ENCODE data around the gene PPP4C. TPM values are rescaled to one million over a fixed set of nuclear protein-coding genes. Genes with fewer than 3 reads are reported as not detected.
"Not testable (repeated sequence)": the region's sequence is repeated elsewhere in the genome, so short reads cannot be mapped to it uniquely, and the experiment has no call there.

Gene PPP4C
- total and polyA plus RNA-seq, 4 experiments from 2014 or later = 75.8 to 276 (median 127) TPM

- peak in 1 of 5 donors; percentile 54 for DNase-seq
- peaks cover 8 to 20% of the 10 kb centered on the region in 2 donors for H3K36me3 Mint-ChIP-seq
- Histone ChIP-seq H3K27ac (ENCODE audit: low read depth, low read length) (peak overlapping the region; percentile 70), H3K36me3 (ENCODE audit: insufficient read depth, low read length) (peaks cover 4% of the 10 kb centered on the region), H3K4me1 (ENCODE audit: insufficient read depth, low read length) (peaks cover 25% of the 10 kb centered on the region), H3K27me3 (ENCODE audit: insufficient read depth, low read length) (no peaks in the 10 kb centered on the region), H3K9me3 (ENCODE audit: control insufficient read depth in 1 of 2, low read length in 2 of 2) (no peaks in the 10 kb centered on the region), H3K4me3 (ENCODE audit: low read length in 2 of 2) (peak overlapping the region; percentile 52 to 82)
- no peaks in the 10 kb centered on the region for H3K27me3 Mint-ChIP-seq
- intact Hi-C loops (cut with micrococcal nuclease) = loop anchor here (1.0 to 10.0 kb wide), 4 partner anchors 26 to 282 kb away; partner anchors contain the start of genes ALDOA, YPEL3 and ZNF771
- H3K27ac Mint-ChIP-seq = peak overlapping the region; percentile 81 to 93 (median 88)
- H3K4me1 Mint-ChIP-seq = peaks cover 8 to 38% (median 20%) of the 10 kb centered on the region in 4 donors
- ChIA-PET CTCF (ENCODE audit: partially characterized antibody) (interaction anchor here (1.0 to 1.5 kb wide), 2 partner anchors 31 to 63 kb away, joined by 3 read pairs; partner anchors contain the start of gene TBX6), POLR2A (ENCODE audit: partially characterized antibody) (interaction anchor here (1.0 to 2.4 kb wide), 7 partner anchors 8 to 295 kb away, joined by 3 to 38 read pairs (median 12); partner anchors contain the start of genes ALDOA, CORO1A, GDPD3 and TBX6)
- no peaks in the 10 kb centered on the region for H3K9me3 Mint-ChIP-seq
- peak overlapping the region; percentile 86 to 92 (median 90) for H3K4me3 Mint-ChIP-seq
These were observed 46.9 kb downstream of the PPP4C start for GRCh38 chr16:30122604-30123160.

DNA sequence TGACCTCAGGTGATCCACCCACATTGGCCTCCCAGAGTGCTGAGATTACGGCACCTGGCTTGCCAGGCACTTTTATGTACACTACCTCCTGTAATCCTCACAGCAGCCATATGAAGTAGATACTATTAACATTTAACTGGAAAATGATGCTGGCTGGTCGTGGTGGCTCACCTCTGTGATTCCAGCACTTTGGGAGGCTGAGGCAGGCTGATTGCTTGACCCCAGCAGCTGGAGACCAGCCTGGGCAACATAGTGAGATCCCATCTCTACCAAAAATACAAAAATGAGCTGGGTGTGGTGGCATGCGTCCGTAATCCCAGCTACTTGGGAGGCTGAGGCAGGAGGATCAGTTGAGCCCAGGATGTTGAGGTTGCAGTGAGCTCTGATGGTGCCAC, 49.2 kb downstream of the PPP4C start:
- Mint-ChIP-seq H3K4me3 (no peak overlapping the region), H3K4me1 (peaks cover 8 to 31% (median 16%) of the 10 kb centered on the region in 4 donors), H3K27me3 (no peaks in the 10 kb centered on the region), H3K9me3 (no peaks in the 10 kb centered on the region), H3K27ac (no peak overlapping the region), H3K36me3 (peaks cover 0 to 9% of the 10 kb centered on the region in 2 donors)
- no peak for DNase-seq
- ChIA-PET CTCF (ENCODE audit: partially characterized antibody) (interaction anchor here (1.8 kb wide), 1 partner anchor 12 kb away, joined by 5 read pairs; the partner anchor contains the start of gene GDPD3), POLR2A (ENCODE audit: partially characterized antibody) (interaction anchor here (1.2 kb wide), 1 partner anchor 60 kb away, joined by 6 read pairs; no protein-coding TSS in a partner anchor)
- peaks cover 25% of the 10 kb centered on the region for H3K4me1 ChIP-seq (ENCODE audit: insufficient read depth, low read length)
- H3K27me3 ChIP-seq (ENCODE audit: insufficient read depth, low read length) = no peaks in the 10 kb centered on the region
- no peak overlapping the region for H3K4me3 ChIP-seq (ENCODE audit: low read length in 2 of 2)
- H3K9me3 ChIP-seq (ENCODE audit: control insufficient read depth in 1 of 2, low read length in 2 of 2) = no peaks in the 10 kb centered on the region
- H3K36me3 ChIP-seq (ENCODE audit: insufficient read depth, low read length) = no peaks in the 10 kb centered on the region
- intact Hi-C loops (cut with micrococcal nuclease) = loop anchor here (5.0 to 10.0 kb wide), 2 partner anchors 38 to 280 kb away; partner anchors contain the start of gene ZNF771
- H3K27ac ChIP-seq (ENCODE audit: low read depth, low read length) = no peak overlapping the region

GRCh38 chr16:30125690-30126089, 49.9 kb downstream of the PPP4C start:
- not testable (repeated sequence) for DNase-seq; H3K4me3 Mint-ChIP-seq; H3K36me3 ChIP-seq (ENCODE audit: insufficient read depth, low read length); H3K27ac Mint-ChIP-seq; H3K9me3 ChIP-seq (ENCODE audit: control insufficient read depth in 1 of 2, low read length in 2 of 2); H3K9me3 Mint-ChIP-seq; H3K27me3 ChIP-seq (ENCODE audit: insufficient read depth, low read length); H3K36me3 Mint-ChIP-seq; H3K27ac ChIP-seq (ENCODE audit: low read depth, low read length); H3K4me3 ChIP-seq (ENCODE audit: low read length in 2 of 2); H3K27me3 Mint-ChIP-seq
- intact Hi-C loops (cut with micrococcal nuclease) = loop anchor here (10.0 kb wide), 1 partner anchor 279 kb away; the partner anchor contains the start of gene ZNF771
- CTCF ChIA-PET (ENCODE audit: partially characterized antibody) = interaction anchor here (1.2 kb wide), 1 partner anchor 13 kb away, joined by 4 read pairs; no protein-coding TSS in a partner anchor
- H3K4me1 Mint-ChIP-seq = peaks cover 9 to 26% (median 13%) of the 10 kb centered on the region in 4 donors
- H3K4me1 ChIP-seq (ENCODE audit: insufficient read depth, low read length) = peaks cover 21% of the 10 kb centered on the region
- POLR2A ChIA-PET (ENCODE audit: partially characterized antibody) = interaction anchor here (0.6 to 1.2 kb wide), 2 partner anchors 59 to 399 kb away, joined by 3 to 6 read pairs; no protein-coding TSS in a partner anchor

- no peak overlapping the region for H3K4me3 ChIP-seq (ENCODE audit: low read length in 2 of 2)
- H3K4me1 ChIP-seq (ENCODE audit: insufficient read depth, low read length) = peaks cover 5% of the 10 kb centered on the region
- POLR2A ChIA-PET (ENCODE audit: partially characterized antibody) = interaction anchor here (2.6 kb wide), 1 partner anchor 55 kb away, joined by 8 read pairs; the partner anchor contains the start of gene CORO1A
- no peaks in the 10 kb centered on the region for H3K36me3 ChIP-seq (ENCODE audit: insufficient read depth, low read length)
- H3K27ac ChIP-seq (ENCODE audit: low read depth, low read length) = no peak overlapping the region
- Mint-ChIP-seq H3K27ac (no peak overlapping the region), H3K9me3 (peaks cover 0 to 9% (median 3%) of the 10 kb centered on the region in 8 donors), H3K4me1 (peaks cover 0 to 14% (median 4%) of the 10 kb centered on the region in 4 donors), H3K36me3 (peaks cover 0 to 2% of the 10 kb centered on the region in 2 donors), H3K4me3 (no peak overlapping the region), H3K27me3 (no peaks in the 10 kb centered on the region)
- intact Hi-C loops (cut with micrococcal nuclease) = loop anchor here (10.0 kb wide), 1 partner anchor 277 kb away; the partner anchor contains the start of gene ZNF771
- H3K9me3 ChIP-seq (ENCODE audit: control insufficient read depth in 1 of 2, low read length in 2 of 2) = no peaks in the 10 kb centered on the region
- CTCF ChIA-PET (ENCODE audit: partially characterized antibody) = no interaction called here
- no peaks in the 10 kb centered on the region for H3K27me3 ChIP-seq (ENCODE audit: insufficient read depth, low read length)
- DNase-seq = no peak
These were observed 52.2 kb downstream of the PPP4C start for GRCh38 chr16:30127993-30128392.

GRCh38 chr16:30131869-30132475, 56.2 kb downstream of the PPP4C start:
- Mint-ChIP-seq H3K4me1 (peaks cover 0 to 9% (median 4%) of the 10 kb centered on the region in 4 donors), H3K27ac (no peak overlapping the region), H3K4me3 (no peak overlapping the region), H3K36me3 (no peaks in the 10 kb centered on the region), H3K27me3 (no peaks in the 10 kb centered on the region), H3K9me3 (peaks cover 0 to 9% (median 3%) of the 10 kb centered on the region in 8 donors)
- Histone ChIP-seq H3K4me1 (ENCODE audit: insufficient read depth, low read length) (no peaks in the 10 kb centered on the region), H3K36me3 (ENCODE audit: insufficient read depth, low read length) (no peaks in the 10 kb centered on the region), H3K9me3 (ENCODE audit: control insufficient read depth in 1 of 2, low read length in 2 of 2) (no peaks in the 10 kb centered on the region), H3K4me3 (ENCODE audit: low read length in 2 of 2) (no peak overlapping the region), H3K27ac (ENCODE audit: low read depth, low read length) (no peak overlapping the region), H3K27me3 (ENCODE audit: insufficient read depth, low read length) (no peaks in the 10 kb centered on the region)
- CTCF ChIA-PET (ENCODE audit: partially characterized antibody) = no interaction called here
- POLR2A ChIA-PET (ENCODE audit: partially characterized antibody) = interaction anchor here (0.9 to 1.6 kb wide), 2 partner anchors 52 to 54 kb away, joined by 3 to 5 read pairs; partner anchors contain the start of gene CORO1A
- intact Hi-C loops (cut with micrococcal nuclease) = no loop called here
- no peak for DNase-seq

GRCh38 chr16:30132591-30132990, 56.8 kb downstream of the PPP4C start:
- Mint-ChIP-seq H3K4me3 (no peak overlapping the region), H3K4me1 (peaks cover 0 to 9% (median 4%) of the 10 kb centered on the region in 4 donors), H3K9me3 (peaks cover 0 to 9% (median 3%) of the 10 kb centered on the region in 8 donors), H3K27me3 (no peaks in the 10 kb centered on the region), H3K27ac (no peak overlapping the region), H3K36me3 (no peaks in the 10 kb centered on the region)
- ChIA-PET POLR2A (ENCODE audit: partially characterized antibody) (no interaction called here), CTCF (ENCODE audit: partially characterized antibody) (no interaction called here)
- Histone ChIP-seq H3K27me3 (ENCODE audit: insufficient read depth, low read length) (no peaks in the 10 kb centered on the region), H3K9me3 (ENCODE audit: control insufficient read depth in 1 of 2, low read length in 2 of 2) (no peaks in the 10 kb centered on the region), H3K36me3 (ENCODE audit: insufficient read depth, low read length) (no peaks in the 10 kb centered on the region), H3K4me1 (ENCODE audit: insufficient read depth, low read length) (no peaks in the 10 kb centered on the region), H3K27ac (ENCODE audit: low read depth, low read length) (no peak overlapping the region), H3K4me3 (ENCODE audit: low read length in 2 of 2) (no peak overlapping the region)
- intact Hi-C loops (cut with micrococcal nuclease) = no loop called here
- no peak for DNase-seq
